ENCODE results near the gene TPX2.

TPX2 gene

DNA sequence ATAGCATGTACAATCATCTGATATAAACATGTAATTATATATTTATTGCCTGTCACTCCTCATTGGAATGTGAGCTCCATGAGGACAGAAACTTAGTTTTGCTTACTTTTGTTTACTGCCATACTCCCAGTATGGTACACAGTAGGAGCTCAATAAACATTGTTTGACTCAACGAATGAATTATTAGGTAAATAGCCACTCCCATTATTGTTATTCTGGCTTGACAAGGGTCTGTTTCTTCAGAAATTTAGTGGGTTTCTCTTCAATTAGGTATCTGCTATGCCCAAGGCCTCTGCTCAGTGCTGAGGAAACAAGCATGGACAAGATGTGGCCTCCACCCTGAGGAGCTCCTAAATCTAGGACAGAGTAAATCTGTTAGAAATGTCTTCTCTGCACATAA, 22.7 kb upstream of the TPX2 start:
- no CpG with 5 or more reads among the region's 1 CpG for WGBS

DNA sequence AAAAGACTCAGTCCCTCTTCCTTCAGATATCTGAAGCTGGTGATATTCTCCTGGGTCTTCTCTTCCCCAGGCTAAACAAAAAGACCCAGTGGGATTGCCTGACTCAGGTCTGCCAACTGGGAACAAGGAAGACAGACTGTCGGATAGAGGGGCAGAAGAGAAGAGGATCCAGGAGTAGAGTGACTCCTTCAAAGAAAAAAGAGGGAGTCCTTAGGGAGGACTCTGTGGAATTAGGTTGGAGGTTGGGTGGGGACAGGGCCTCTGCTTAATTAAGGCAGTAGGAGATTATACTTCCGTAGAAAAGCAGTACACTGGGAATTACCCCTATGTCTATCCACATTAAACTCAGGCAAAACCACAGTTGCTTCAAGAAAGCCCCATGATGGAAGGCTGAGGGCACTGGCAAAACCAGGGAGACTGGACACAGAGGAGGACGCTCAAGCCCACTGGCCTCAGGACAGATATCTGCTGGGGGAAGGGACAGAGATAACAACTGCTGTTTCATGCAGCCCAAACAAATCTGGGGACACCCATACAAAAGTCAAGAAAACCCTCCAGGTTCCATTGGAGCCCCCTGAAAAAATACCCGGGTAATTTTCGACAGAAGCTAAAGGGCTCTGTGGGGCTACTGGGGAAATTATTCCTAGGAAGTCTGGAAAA, 22.1 kb upstream of the TPX2 start:
- Histone ChIP-seq H3K9me3 (ENCODE audit: control insufficient read depth, low read length) (no peaks in the 10 kb centered on the region), H2AK5ac (ENCODE audit: low read length, severe bottlenecking) (peak overlapping the region; percentile 93), H3K27me3 (ENCODE audit: control insufficient read depth in 1 of 2, insufficient read depth in 1 of 2, low read length in 2 of 2) (no peaks in the 10 kb centered on the region), H3K4ac (ENCODE audit: low read depth in 1 of 2, low read length in 2 of 2) (peak overlapping the region in 1 of 2 experiments; percentile 29), H4K91ac (ENCODE audit: low read length) (no peak overlapping the region), H3K14ac (ENCODE audit: low read length in 2 of 2) (no peak overlapping the region), H3K27ac (ENCODE audit: low read length, poor library complexity, severe bottlenecking) (peak overlapping the region; percentile 77), H3K79me1 (replicated peaks; ENCODE audit: low read length, poor library complexity, severe bottlenecking) (no peaks in the 10 kb centered on the region), H3K9ac (ENCODE audit: low read length) (peak overlapping the region; percentile 75), H2BK120ac (ENCODE audit: low read depth, low read length) (peak overlapping the region; percentile 83), H3K23ac (ENCODE audit: low read length in 2 of 2) (no peak overlapping the region), H3K36me3 (ENCODE audit: control insufficient read depth in 1 of 2, insufficient read depth in 2 of 2, low read depth in 1 of 2, low read length in 2 of 2) (peaks cover 33 to 85% of the 10 kb centered on the region in 2 experiments), H4K8ac (ENCODE audit: low read length) (no peak overlapping the region), H3K4me1 (ENCODE audit: control insufficient read depth, insufficient read depth, low read depth, low read length) (peaks cover 31% of the 10 kb centered on the region), H2BK15ac (ENCODE audit: low read depth, poor library complexity, severe bottlenecking) (peak overlapping the region; percentile 78), H3K18ac (ENCODE audit: low read depth in 1 of 2, low read length in 2 of 2) (peak overlapping the region; percentile 25 to 52), H2AFZ (ENCODE audit: low read depth, low read length) (no peak overlapping the region), H2BK12ac (ENCODE audit: low read length in 2 of 2) (peak overlapping the region; percentile 40), H3K4me2 (ENCODE audit: low read length, poor library complexity, severe bottlenecking) (peak overlapping the region; percentile 26), H2BK5ac (ENCODE audit: low read depth, low read length, poor library complexity, severe bottlenecking) (peak overlapping the region; percentile 51), H3K4me3 (ENCODE audit: insufficient read depth in 1 of 2, low read depth in 1 of 2, low read length in 2 of 2) (peak overlapping the region in 1 of 2 experiments; percentile 62)
- DNase-seq = no peak
- WGBS = 98% methylated on average over 5 of the region's 5 CpGs

More for the DNA sequence above, 22.7 kb upstream of the TPX2 start:
- H4K8ac ChIP-seq (ENCODE audit: low read length) = no peak overlapping the region
- no peak overlapping the region for H2BK12ac ChIP-seq (ENCODE audit: low read length in 2 of 2)
- H3K36me3 ChIP-seq (ENCODE audit: control insufficient read depth in 1 of 2, insufficient read depth in 2 of 2, low read depth in 1 of 2, low read length in 2 of 2) = peaks cover 28 to 84% of the 10 kb centered on the region in 2 experiments
- H3K4me2 ChIP-seq (ENCODE audit: low read length, poor library complexity, severe bottlenecking) = peak overlapping the region; percentile 26
- no peak overlapping the region for H2BK120ac ChIP-seq (ENCODE audit: low read depth, low read length)
- H3K4ac ChIP-seq (ENCODE audit: low read depth in 1 of 2, low read length in 2 of 2) = no peak overlapping the region
- H3K18ac ChIP-seq (ENCODE audit: low read depth in 1 of 2, low read length in 2 of 2) = peak overlapping the region in 1 of 2 experiments; percentile 23
- H3K23ac ChIP-seq (ENCODE audit: low read length in 2 of 2) = no peak overlapping the region
- H3K14ac ChIP-seq (ENCODE audit: low read length in 2 of 2) = no peak overlapping the region
- no peaks in the 10 kb centered on the region for H3K79me1 ChIP-seq (replicated peaks; ENCODE audit: low read length, poor library complexity, severe bottlenecking)
- peaks cover 31% of the 10 kb centered on the region for H3K4me1 ChIP-seq (ENCODE audit: control insufficient read depth, insufficient read depth, low read depth, low read length)
- H3K27me3 ChIP-seq (ENCODE audit: control insufficient read depth in 1 of 2, insufficient read depth in 1 of 2, low read length in 2 of 2) = no peaks in the 10 kb centered on the region
- H2AK5ac ChIP-seq (ENCODE audit: low read length, severe bottlenecking) = peak overlapping the region; percentile 72
- H4K91ac ChIP-seq (ENCODE audit: low read length) = no peak overlapping the region
- no peak overlapping the region for H2BK15ac ChIP-seq (ENCODE audit: low read depth, poor library complexity, severe bottlenecking)
- no peak for DNase-seq
- H2BK5ac ChIP-seq (ENCODE audit: low read depth, low read length, poor library complexity, severe bottlenecking) = no peak overlapping the region
- peak overlapping the region; percentile 75 for H3K9ac ChIP-seq (ENCODE audit: low read length)
- peak overlapping the region; percentile 77 for H3K27ac ChIP-seq (ENCODE audit: low read length, poor library complexity, severe bottlenecking)
- H2AFZ ChIP-seq (ENCODE audit: low read depth, low read length) = no peak overlapping the region
- H3K4me3 ChIP-seq (ENCODE audit: insufficient read depth in 1 of 2, low read depth in 1 of 2, low read length in 2 of 2) = peak overlapping the region in 1 of 2 experiments; percentile 62
- no peaks in the 10 kb centered on the region for H3K9me3 ChIP-seq (ENCODE audit: control insufficient read depth, low read length)

DNA sequence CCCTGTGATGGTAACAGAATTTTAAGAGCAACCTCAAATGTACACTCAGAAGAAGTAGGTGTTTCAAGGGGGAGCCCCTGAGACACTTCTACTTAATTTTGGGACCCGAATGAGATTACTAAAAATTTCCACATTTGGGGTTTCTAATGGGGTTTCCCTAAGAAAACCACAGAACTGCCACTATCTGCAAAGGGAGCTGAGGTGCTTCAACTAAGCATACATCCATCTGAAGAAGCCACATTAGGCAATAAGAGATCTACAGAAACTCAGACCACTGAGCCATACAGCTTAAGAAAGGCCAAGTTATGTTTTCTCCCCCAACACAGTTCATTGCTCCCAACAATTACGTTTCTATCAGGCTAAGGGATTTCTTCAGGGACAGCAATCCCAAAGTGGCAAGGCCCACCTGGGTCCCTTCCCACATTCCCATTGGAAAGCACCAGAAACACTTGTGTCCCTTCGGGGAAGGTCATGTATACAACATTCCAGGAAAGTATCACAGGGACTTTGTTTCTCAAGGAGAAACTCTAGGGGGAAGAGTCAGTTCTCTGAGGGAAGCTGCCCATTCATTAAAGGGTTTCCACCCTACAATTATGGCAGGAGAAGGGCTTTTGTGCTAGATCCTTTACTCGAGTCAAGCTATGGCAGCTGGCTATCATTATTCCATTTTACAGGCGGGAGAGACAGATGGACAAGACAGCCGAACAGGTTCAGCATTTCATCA, 21.4 kb upstream of the TPX2 start:
- Histone ChIP-seq H3K79me1 (replicated peaks; ENCODE audit: low read length, poor library complexity, severe bottlenecking) (no peaks in the 10 kb centered on the region), H3K27ac (ENCODE audit: low read length, poor library complexity, severe bottlenecking) (peak overlapping the region; percentile 77), H2BK5ac (ENCODE audit: low read depth, low read length, poor library complexity, severe bottlenecking) (no peak overlapping the region), H2AK5ac (ENCODE audit: low read length, severe bottlenecking) (peak overlapping the region; percentile 93), H4K91ac (ENCODE audit: low read length) (peak overlapping the region; percentile 8), H3K4me3 (ENCODE audit: insufficient read depth in 1 of 2, low read depth in 1 of 2, low read length in 2 of 2) (peak overlapping the region in 1 of 2 experiments; percentile 62), H2AFZ (ENCODE audit: low read depth, low read length) (no peak overlapping the region), H3K9ac (ENCODE audit: low read length) (peak overlapping the region; percentile 75), H2BK12ac (ENCODE audit: low read length in 2 of 2) (peak overlapping the region; percentile 18 to 73), H3K4me2 (ENCODE audit: low read length, poor library complexity, severe bottlenecking) (peak overlapping the region; percentile 26), H3K18ac (ENCODE audit: low read depth in 1 of 2, low read length in 2 of 2) (peak overlapping the region in 1 of 2 experiments; percentile 54), H2BK15ac (ENCODE audit: low read depth, poor library complexity, severe bottlenecking) (no peak overlapping the region), H3K4ac (ENCODE audit: low read depth in 1 of 2, low read length in 2 of 2) (peak overlapping the region in 1 of 2 experiments; percentile 71), H3K27me3 (ENCODE audit: control insufficient read depth in 1 of 2, insufficient read depth in 1 of 2, low read length in 2 of 2) (no peaks in the 10 kb centered on the region), H3K9me3 (ENCODE audit: control insufficient read depth, low read length) (no peaks in the 10 kb centered on the region), H3K23ac (ENCODE audit: low read length in 2 of 2) (no peak overlapping the region), H3K4me1 (ENCODE audit: control insufficient read depth, insufficient read depth, low read depth, low read length) (peaks cover 27% of the 10 kb centered on the region), H2BK120ac (ENCODE audit: low read depth, low read length) (peak overlapping the region; percentile 45), H3K36me3 (ENCODE audit: control insufficient read depth in 1 of 2, insufficient read depth in 2 of 2, low read depth in 1 of 2, low read length in 2 of 2) (peaks cover 31 to 78% of the 10 kb centered on the region in 2 experiments), H4K8ac (ENCODE audit: low read length) (no peak overlapping the region), H3K14ac (ENCODE audit: low read length in 2 of 2) (peak overlapping the region in 1 of 2 experiments; percentile 80)
- WGBS = 93% methylated on average over 6 of the region's 6 CpGs
- DNase-seq = no peak

Measured in mesenchymal stem cell (in vitro differentiated cells and primary cell).